Kidney (tissue), 14 donors: Measurements from ENCODE around the gene EMP2. TPM values are rescaled to one million over a fixed set of nuclear protein-coding genes. Genes with fewer than 3 reads are reported as not detected.
A peak's percentile ranks its signal among the peaks of the same experiment; 100 is the strongest.
"Not testable (repeated sequence)": the region's sequence is repeated elsewhere in the genome, so short reads cannot be mapped to it uniquely, and the experiment has no call there.

ENCODE experiments used
- DNase-seq, 5 donors: peaks; one replicate each; pipeline ENCODE4 v3.0.0-alpha.2; 2013 to 2020
- FAIRE-seq: peaks from 2 replicates; lab custom pipeline; 2012; peaks lifted over from hg19 to GRCh38; lab: Jason Lieb, UNC
- H3K27ac ChIP-seq, 2 donors: one replicate each; pipeline ENCODE4 v1.7.0; 2013; ENCODE audit warnings: low read depth in 2 of 2, low read length in 2 of 2, inconsistent platforms in 1 of 2
- H3K27me3 ChIP-seq: one replicate; pipeline ENCODE4 v1.7.1; 2013; ENCODE audit warnings: low read length, inconsistent platforms; ENCODE audit not compliant: control insufficient read depth, insufficient read depth
- H3K36me3 ChIP-seq, 3 donors: one replicate each; pipeline versions ENCODE4 v1.7.0 to v1.7.1; 2013; ENCODE audit warnings: low read length in 3 of 3, control low read depth in 1 of 3, inconsistent platforms in 1 of 3; ENCODE audit not compliant: insufficient read depth in 3 of 3, control insufficient read depth in 2 of 3
- H3K4me1 ChIP-seq, 3 donors: one replicate each; pipeline versions ENCODE4 v1.7.0 to v1.7.1; 2013; ENCODE audit warnings: low read length in 3 of 3, inconsistent platforms in 1 of 3, low read depth in 1 of 3; ENCODE audit not compliant: control insufficient read depth in 2 of 3, insufficient read depth in 2 of 3
- H3K4me3 ChIP-seq, 3 donors: one replicate each; pipeline versions ENCODE4 v1.7.0 to v1.8.1; 2013; ENCODE audit warnings: low read length in 3 of 3, control low read depth in 1 of 3, inconsistent platforms in 1 of 3
- H3K9ac ChIP-seq, 3 donors: one replicate each; pipeline versions ENCODE4 v1.7.0 to v1.7.1; 2013; ENCODE audit warnings: low read length in 3 of 3, control low read depth in 1 of 3, inconsistent platforms in 1 of 3
- H3K9me3 ChIP-seq, 3 donors: one replicate each; pipeline versions ENCODE4 v1.7.0 to v1.7.1; 2013; ENCODE audit warnings: low read length in 3 of 3, control low read depth in 1 of 3, inconsistent platforms in 1 of 3; ENCODE audit not compliant: control insufficient read depth in 2 of 3, insufficient read depth in 1 of 3
- intact Hi-C: fragments of 100-400 bp; cut with DNase I; formaldehyde crosslinking; loops from one replicate; pipeline ENCODE4 v1.11.1; 2022
- polyA plus RNA-seq: library from polyadenylated mRNA; stranded (reverse); fragments of 350-450 nt; fragmentation: Illumina TruSeq; extraction: RNeasy Lipid Tissue Mini Kit (QIAGEN cat#74804); gene quantifications from one replicate; pipeline ENCODE4 v1.2.3, GENCODE V29; 2014; ENCODE audit warnings: low read depth, low replicate concordance; ENCODE audit not compliant: insufficient read depth
- total RNA-seq: library from RNA; stranded (reverse); fragmentation: NEBNext Ultra II Directional; extraction: Animal tissue kit (Norgen Biotek cat#: 25700); gene quantifications from one replicate; pipeline ENCODE4 v1.2.1, GENCODE V29; 2021
- TF ChIP-seq, protein P1 (sequence below): IDR thresholded peaks from 3 replicates; pipeline ENCODE4 v1.5.1; 2012; ENCODE audit warnings: mild to moderate bottlenecking, moderate library complexity, borderline replicate concordance; ENCODE audit not compliant: insufficient read depth; ENCODE audit errors: extremely low read depth
- donor health status: control.
- donor health status: control.
- donor health status: control.
- donor health status: control.
- donor health status: control.
- donor health status: DM: yes; HTN: yes; CAD: no.
- donor health status: Normal renal cell carcinoma (clear cell type).

Gene EMP2
- total and polyA plus RNA-seq, 2 donors from 2014 or later: 14.5 to 25.8 TPM

DNA sequence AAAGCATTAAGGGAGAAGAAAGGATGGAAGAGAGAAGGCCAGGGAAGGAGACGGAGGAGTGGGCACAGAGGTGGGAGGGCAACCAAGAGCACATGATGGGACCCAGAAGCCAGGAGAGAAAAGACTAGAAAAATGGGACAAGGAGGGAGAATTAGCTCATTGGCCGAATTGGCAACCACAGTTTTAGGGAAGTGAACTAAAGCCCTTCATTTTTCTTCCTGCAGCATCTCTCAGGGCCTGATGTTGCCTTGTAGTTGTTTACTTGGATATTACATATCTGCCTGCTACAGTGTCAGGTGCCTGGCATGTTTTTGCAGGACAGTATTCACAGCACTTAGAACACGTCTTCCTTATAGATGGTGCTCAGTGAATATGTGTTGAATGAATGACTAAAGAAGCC, 19.0 kb downstream of the EMP2 start:
- FAIRE-seq (no peak), DNase-seq (no peak)
- no peaks in the 10 kb centered on the region for H3K36me3 ChIP-seq
- no peaks in the 10 kb centered on the region for H3K27me3 ChIP-seq
- no peaks in the 10 kb centered on the region for H3K9me3 ChIP-seq
- TF ChIP-seq, protein P1, sequence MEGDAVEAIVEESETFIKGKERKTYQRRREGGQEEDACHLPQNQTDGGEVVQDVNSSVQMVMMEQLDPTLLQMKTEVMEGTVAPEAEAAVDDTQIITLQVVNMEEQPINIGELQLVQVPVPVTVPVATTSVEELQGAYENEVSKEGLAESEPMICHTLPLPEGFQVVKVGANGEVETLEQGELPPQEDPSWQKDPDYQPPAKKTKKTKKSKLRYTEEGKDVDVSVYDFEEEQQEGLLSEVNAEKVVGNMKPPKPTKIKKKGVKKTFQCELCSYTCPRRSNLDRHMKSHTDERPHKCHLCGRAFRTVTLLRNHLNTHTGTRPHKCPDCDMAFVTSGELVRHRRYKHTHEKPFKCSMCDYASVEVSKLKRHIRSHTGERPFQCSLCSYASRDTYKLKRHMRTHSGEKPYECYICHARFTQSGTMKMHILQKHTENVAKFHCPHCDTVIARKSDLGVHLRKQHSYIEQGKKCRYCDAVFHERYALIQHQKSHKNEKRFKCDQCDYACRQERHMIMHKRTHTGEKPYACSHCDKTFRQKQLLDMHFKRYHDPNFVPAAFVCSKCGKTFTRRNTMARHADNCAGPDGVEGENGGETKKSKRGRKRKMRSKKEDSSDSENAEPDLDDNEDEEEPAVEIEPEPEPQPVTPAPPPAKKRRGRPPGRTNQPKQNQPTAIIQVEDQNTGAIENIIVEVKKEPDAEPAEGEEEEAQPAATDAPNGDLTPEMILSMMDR: no peak
- no peak overlapping the region for H3K9ac ChIP-seq
- no peak overlapping the region for H3K27ac ChIP-seq
- H3K4me3 ChIP-seq: no peak overlapping the region
- intact Hi-C loops: no loop called here
- peaks cover 0 to 8% (median 4%) of the 10 kb centered on the region in 3 donors for H3K4me1 ChIP-seq

DNA sequence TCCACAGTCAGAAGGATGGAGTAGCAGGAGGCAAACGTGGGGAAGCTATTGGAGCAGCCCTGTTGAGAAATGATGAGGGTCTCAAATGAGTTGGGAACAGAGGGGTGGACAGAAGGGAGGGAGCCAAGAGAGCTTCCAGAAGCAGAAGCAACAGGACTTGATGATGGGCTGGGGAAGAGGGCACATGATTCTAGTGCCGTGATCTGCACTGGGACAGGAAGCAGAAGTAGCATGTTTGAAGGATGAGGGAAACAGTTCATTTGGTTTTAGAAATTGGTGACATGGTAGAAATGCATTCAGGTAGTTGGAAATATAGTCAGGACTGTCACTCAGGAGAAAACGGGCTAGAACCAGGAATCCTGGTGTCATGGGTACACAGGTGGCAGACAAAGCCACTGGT, 19.4 kb downstream of the EMP2 start:
- intact Hi-C loops: no loop called here
- FAIRE-seq: no peak
- DNase-seq: no peak

DNA sequence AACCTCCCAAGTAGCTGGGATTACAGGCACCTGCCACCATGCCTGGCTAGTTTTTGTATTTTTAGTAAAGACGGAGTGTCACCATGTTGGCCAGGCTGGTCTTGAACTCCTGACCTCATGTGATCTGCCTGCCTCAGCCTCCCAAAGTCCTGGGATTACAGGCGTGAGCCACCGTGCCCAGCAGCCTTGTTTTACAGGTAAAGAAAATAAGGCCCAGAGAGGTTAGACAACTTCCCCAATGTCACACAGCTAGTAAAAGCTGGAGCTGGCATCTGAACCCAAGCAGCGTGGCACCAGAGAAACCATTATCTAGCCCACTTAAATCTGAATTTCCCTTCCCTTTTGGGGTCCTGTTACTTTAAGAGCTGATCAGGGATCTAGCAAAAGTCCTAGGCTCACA, 20.6 kb downstream of the EMP2 start:
- H3K36me3 ChIP-seq, H3K4me3 ChIP-seq, H3K4me1 ChIP-seq, intact Hi-C loops, H3K27ac ChIP-seq, H3K9ac ChIP-seq, DNase-seq, FAIRE-seq, H3K27me3 ChIP-seq, H3K9me3 ChIP-seq: not testable (repeated sequence)

More for the DNA sequence above, 19.4 kb downstream of the EMP2 start:
- H3K27me3 ChIP-seq: no peaks in the 10 kb centered on the region
- peaks cover 0 to 8% (median 4%) of the 10 kb centered on the region in 3 donors for H3K4me1 ChIP-seq
- no peak overlapping the region for H3K4me3 ChIP-seq
- no peaks in the 10 kb centered on the region for H3K9me3 ChIP-seq
- H3K27ac ChIP-seq: no peak overlapping the region
- TF ChIP-seq, protein P1: no peak
- H3K36me3 ChIP-seq: no peaks in the 10 kb centered on the region
- no peak overlapping the region for H3K9ac ChIP-seq

DNA sequence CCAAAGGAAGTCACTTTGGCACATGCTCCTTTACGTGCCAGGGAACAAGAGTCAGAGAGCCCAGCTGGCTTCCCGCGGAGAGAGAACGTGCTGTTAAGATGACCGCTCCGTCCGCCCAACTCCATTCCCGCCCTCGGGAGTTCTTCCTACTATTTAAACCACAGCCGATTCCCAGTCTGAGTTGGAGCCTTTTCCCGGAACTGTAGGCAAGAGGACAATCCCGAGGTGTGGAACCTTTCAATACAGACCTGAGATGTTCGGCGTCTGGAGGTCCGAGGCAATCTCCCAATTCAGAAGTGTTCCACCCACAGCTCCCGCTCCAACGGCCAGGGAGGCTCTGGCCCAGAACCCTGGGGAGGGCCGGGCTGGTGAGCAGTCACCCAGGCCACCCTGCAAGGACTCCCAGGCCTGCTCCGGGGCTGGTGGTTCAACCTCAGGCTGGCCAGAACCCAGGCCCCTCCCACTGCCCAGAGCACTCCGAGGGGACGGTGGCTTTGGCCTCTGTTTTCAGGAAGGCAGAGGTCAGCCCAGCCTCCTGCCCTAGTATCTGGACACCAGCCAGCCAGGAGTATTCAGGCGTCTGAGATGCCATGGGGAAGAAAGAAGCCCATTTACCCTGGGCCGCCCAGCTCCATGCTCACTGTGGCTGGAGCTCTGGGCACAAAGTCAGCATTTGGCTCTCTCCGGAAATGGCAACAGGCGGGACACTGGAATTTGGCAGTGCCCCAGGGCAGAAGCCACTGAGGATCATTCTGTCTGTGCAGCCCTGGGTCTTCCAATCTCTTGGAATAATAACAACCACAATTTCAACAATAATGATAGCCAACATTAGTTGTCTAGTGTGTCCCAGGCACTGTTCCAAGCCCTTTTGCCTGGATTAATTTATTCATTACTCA, 21.4 kb downstream of the EMP2 start:
- Histone ChIP-seq H3K9ac (peak overlapping the region in 1 of 3 donors; percentile 36), H3K9me3 (no peaks in the 10 kb centered on the region), H3K27ac (peak overlapping the region; percentile 62 to 72), H3K27me3 (no peaks in the 10 kb centered on the region), H3K36me3 (no peaks in the 10 kb centered on the region), H3K4me1 (peaks cover 0 to 6% (median 4%) of the 10 kb centered on the region in 3 donors), H3K4me3 (peak overlapping the region in 1 of 3 donors; percentile 4)
- intact Hi-C loops: no loop called here
- TF ChIP-seq, protein P1: no peak
- no peak for FAIRE-seq
- DNase-seq: peak in 1 of 5 donors; percentile 91
